Muscle layer of colon (tissue), 2 donors: ENCODE data around the gene CIB4.

Experiments used
- H3K27ac ChIP-seq: one replicate; pipeline ENCODE4 v1.7.0; 2013; ENCODE audit warnings: low read depth, mild to moderate bottlenecking, low read length, moderate library complexity
- H3K27me3 ChIP-seq, 2 donors: one replicate each; pipeline ENCODE4 v1.7.0; 2013; ENCODE audit warnings: low read length in 2 of 2, mild to moderate bottlenecking in 2 of 2; ENCODE audit not compliant: insufficient read depth in 2 of 2, control insufficient read depth in 1 of 2
- H3K36me3 ChIP-seq: one replicate; pipeline ENCODE4 v1.7.0; 2013; ENCODE audit warnings: mild to moderate bottlenecking, low read length; ENCODE audit not compliant: insufficient read depth
- H3K4me1 ChIP-seq: one replicate; pipeline ENCODE4 v1.7.0; 2013; ENCODE audit warnings: mild to moderate bottlenecking, low read length; ENCODE audit not compliant: insufficient read depth
- H3K4me3 ChIP-seq, 2 donors: one replicate each; pipeline ENCODE4 v1.7.0; 2013; ENCODE audit warnings: low read length in 2 of 2, low read depth in 1 of 2, mild to moderate bottlenecking in 1 of 2, moderate library complexity in 1 of 2
- H3K9ac ChIP-seq: one replicate; pipeline ENCODE4 v1.7.0; 2013; ENCODE audit warnings: low read length
- H3K9me3 ChIP-seq: one replicate; pipeline ENCODE4 v1.7.0; 2013; ENCODE audit warnings: mild to moderate bottlenecking, low read length
- donor health status: abdominal sarcoma.
- donor health status: Adenocarcinoma of cecum.

Gene CIB4

GRCh38 chr2:26609205-26609631 lies 31.9 kb downstream of the CIB4 start:
- H3K27me3 ChIP-seq = no peaks in the 10 kb centered on the region
- H3K9me3 ChIP-seq = no peaks in the 10 kb centered on the region
- no peaks in the 10 kb centered on the region for H3K36me3 ChIP-seq
- peaks cover 15% of the 10 kb centered on the region for H3K4me1 ChIP-seq
- no peak overlapping the region for H3K27ac ChIP-seq
- H3K9ac ChIP-seq = no peak overlapping the region
- H3K4me3 ChIP-seq = no peak overlapping the region

GRCh38 chr2:26608557-26608956 lies 32.6 kb downstream of the CIB4 start:
- no peaks in the 10 kb centered on the region for H3K36me3 ChIP-seq
- H3K4me1 ChIP-seq = peaks cover 8% of the 10 kb centered on the region
- no peak overlapping the region for H3K9ac ChIP-seq
- no peaks in the 10 kb centered on the region for H3K27me3 ChIP-seq
- no peaks in the 10 kb centered on the region for H3K9me3 ChIP-seq
- no peak overlapping the region for H3K27ac ChIP-seq
- H3K4me3 ChIP-seq = no peak overlapping the region

- H3K9ac ChIP-seq = no peak overlapping the region
- no peaks in the 10 kb centered on the region for H3K4me1 ChIP-seq
- no peaks in the 10 kb centered on the region for H3K9me3 ChIP-seq
- no peak overlapping the region for H3K27ac ChIP-seq
- no peak overlapping the region for H3K4me3 ChIP-seq
- no peaks in the 10 kb centered on the region for H3K36me3 ChIP-seq
- no peaks in the 10 kb centered on the region for H3K27me3 ChIP-seq
Observed at GRCh38 chr2:26607698-26608097, 33.5 kb downstream of the CIB4 start.

GRCh38 chr2:26606847-26607190 lies 34.3 kb downstream of the CIB4 start:
- H3K27ac ChIP-seq = no peak overlapping the region
- H3K9me3 ChIP-seq = no peaks in the 10 kb centered on the region
- H3K4me1 ChIP-seq = no peaks in the 10 kb centered on the region
- H3K36me3 ChIP-seq = no peaks in the 10 kb centered on the region
- H3K4me3 ChIP-seq = no peak overlapping the region
- no peak overlapping the region for H3K9ac ChIP-seq
- H3K27me3 ChIP-seq = no peaks in the 10 kb centered on the region

- Histone ChIP-seq H3K4me3 (no peak overlapping the region), H3K4me1 (no peaks in the 10 kb centered on the region), H3K9me3 (no peaks in the 10 kb centered on the region), H3K9ac (no peak overlapping the region), H3K27ac (no peak overlapping the region), H3K27me3 (no peaks in the 10 kb centered on the region), H3K36me3 (no peaks in the 10 kb centered on the region)
Observed at GRCh38 chr2:26605999-26606846, 34.9 kb downstream of the CIB4 start.

- H3K4me1 ChIP-seq = no peaks in the 10 kb centered on the region
- H3K27me3 ChIP-seq = no peaks in the 10 kb centered on the region
- no peak overlapping the region for H3K9ac ChIP-seq
- H3K27ac ChIP-seq = no peak overlapping the region
- H3K4me3 ChIP-seq = no peak overlapping the region
- H3K36me3 ChIP-seq = no peaks in the 10 kb centered on the region
- no peaks in the 10 kb centered on the region for H3K9me3 ChIP-seq
Observed at GRCh38 chr2:26605195-26605998, 35.8 kb downstream of the CIB4 start.

- no peak overlapping the region for H3K9ac ChIP-seq
- H3K27ac ChIP-seq = no peak overlapping the region
- H3K9me3 ChIP-seq = no peaks in the 10 kb centered on the region
- H3K4me3 ChIP-seq = no peak overlapping the region
- no peaks in the 10 kb centered on the region for H3K4me1 ChIP-seq
- no peaks in the 10 kb centered on the region for H3K27me3 ChIP-seq
- H3K36me3 ChIP-seq = no peaks in the 10 kb centered on the region
Observed at GRCh38 chr2:26602575-26602974, 38.6 kb downstream of the CIB4 start.

GRCh38 chr2:26599387-26599786 lies 41.8 kb downstream of the CIB4 start:
- H3K9ac ChIP-seq = no peak overlapping the region
- H3K4me1 ChIP-seq = no peaks in the 10 kb centered on the region
- no peaks in the 10 kb centered on the region for H3K36me3 ChIP-seq
- no peak overlapping the region for H3K27ac ChIP-seq
- H3K4me3 ChIP-seq = no peak overlapping the region
- peaks cover 0 to 3% of the 10 kb centered on the region in 2 donors for H3K27me3 ChIP-seq
- no peaks in the 10 kb centered on the region for H3K9me3 ChIP-seq

GRCh38 chr2:26598996-26599373 lies 42.2 kb downstream of the CIB4 start:
- Histone ChIP-seq H3K27ac (no peak overlapping the region), H3K4me1 (no peaks in the 10 kb centered on the region), H3K9me3 (no peaks in the 10 kb centered on the region), H3K4me3 (no peak overlapping the region), H3K9ac (no peak overlapping the region), H3K36me3 (no peaks in the 10 kb centered on the region), H3K27me3 (peaks cover 0 to 3% of the 10 kb centered on the region in 2 donors)

GRCh38 chr2:26598336-26598995 lies 42.7 kb downstream of the CIB4 start:
- Histone ChIP-seq H3K27me3 (peaks cover 0 to 3% of the 10 kb centered on the region in 2 donors), H3K27ac (no peak overlapping the region), H3K4me3 (no peak overlapping the region), H3K9me3 (no peaks in the 10 kb centered on the region), H3K4me1 (no peaks in the 10 kb centered on the region), H3K9ac (no peak overlapping the region), H3K36me3 (no peaks in the 10 kb centered on the region)

GRCh38 chr2:26597197-26597596 lies 44.0 kb downstream of the CIB4 start:
- no peak overlapping the region for H3K4me3 ChIP-seq
- no peak overlapping the region for H3K9ac ChIP-seq
- H3K27ac ChIP-seq = no peak overlapping the region
- H3K27me3 ChIP-seq = peaks cover 0 to 3% of the 10 kb centered on the region in 2 donors
- no peaks in the 10 kb centered on the region for H3K9me3 ChIP-seq
- no peaks in the 10 kb centered on the region for H3K4me1 ChIP-seq
- no peaks in the 10 kb centered on the region for H3K36me3 ChIP-seq
